K562 (cell line): Measurements from ENCODE around the gene PIM3. TPM values are rescaled to one million over a fixed set of nuclear protein-coding genes. Genes with fewer than 3 reads are reported as not detected.
A peak's percentile ranks its signal among the peaks of the same experiment; 100 is the strongest.

Experiments
- ADNP ChIP-seq: fragments of 200-800 bp; sonication (Bioruptor generic); IDR thresholded peaks from 2 replicates; pipeline ENCODE4 v1.6.1; 2016; ENCODE audit warnings: missing genetic modification characterization, missing compliant biosample characterization
- ATF1 ChIP-seq, 2 experiments: fragments of 450-650 bp in 1 of 2; IDR thresholded peaks; 2 replicates each; pipeline ENCODE4 v1.6.1; 2016; ENCODE audit warnings: missing compliant biosample characterization in 1 of 2, missing genetic modification characterization in 1 of 2
- CHD2 ChIP-seq: IDR thresholded peaks from 2 replicates; pipeline ENCODE4 v1.6.1; 2011; ENCODE audit warnings: low read depth, low read length
- DMBX1 ChIP-seq: fragments of 250-450 bp; sonication (Bioruptor Pico); IDR thresholded peaks from 2 replicates; pipeline ENCODE4 v1.8.0; 2022; ENCODE audit warnings: inconsistent platforms, mild to moderate bottlenecking, moderate library complexity, borderline replicate concordance
- ELF4 ChIP-seq: fragments of 450-650 bp; formaldehyde crosslinking; IDR thresholded peaks from 2 replicates; pipeline ENCODE4 v1.4.0; 2022; ENCODE audit warnings: missing genetic modification characterization
- JUN ChIP-seq, 2 experiments: sonication (generic) in 1 of 2; formaldehyde crosslinking in 1 of 2; IDR thresholded peaks; 2 replicates each; pipeline versions ENCODE4 v1.6.1 to v1.8.0; 2012 to 2022; ENCODE audit warnings: borderline replicate concordance in 2 of 2, mild to moderate bottlenecking in 2 of 2, improper control_type of control experiment in 1 of 2, low read depth in 1 of 2, low read length in 1 of 2, missing genetic modification reagents in 1 of 2
- MCM3 ChIP-seq: fragments of 450-650 bp; IDR thresholded peaks from 2 replicates; pipeline ENCODE4 v1.6.1; 2016
- NR4A1 ChIP-seq, 2 experiments: fragments of 250-450 bp in 1 of 2; fragments of 450-650 bp in 1 of 2; sonication (Bioruptor Pico) in 1 of 2; IDR thresholded peaks; 2 replicates each; pipeline versions ENCODE4 v1.4.0 to v1.6.1; 2016 to 2020; ENCODE audit warnings: mild to moderate bottlenecking in 2 of 2, missing compliant biosample characterization in 1 of 2, missing genetic modification characterization in 1 of 2, moderate library complexity in 1 of 2
- SNIP1 ChIP-seq: fragments of 450-650 bp; IDR thresholded peaks from 2 replicates; pipeline ENCODE4 v1.7.1; 2017; ENCODE audit warnings: low read depth, mild to moderate bottlenecking
- SP1 ChIP-seq: sonication (generic); formaldehyde crosslinking; IDR thresholded peaks from 2 replicates; pipeline ENCODE4 v1.8.1; 2022; ENCODE audit warnings: mild to moderate bottlenecking, missing genetic modification reagents
- TOE1 ChIP-seq, 2 experiments: fragments of 450-650 bp in 1 of 2; sonication (generic) in 1 of 2; formaldehyde crosslinking in 1 of 2; IDR thresholded peaks; 2 replicates each; pipeline versions ENCODE4 v1.7.1 to v1.8.0; 2016 to 2022; ENCODE audit warnings: borderline replicate concordance in 2 of 2, mild to moderate bottlenecking in 2 of 2, antibody characterized with exemption in 1 of 2, inconsistent platforms in 1 of 2, low read depth in 1 of 2, missing genetic modification reagents in 1 of 2, moderate library complexity in 1 of 2
- ZFX ChIP-seq: sonication (generic); formaldehyde crosslinking; IDR thresholded peaks from 2 replicates; pipeline ENCODE4 v1.8.0; 2022; ENCODE audit warnings: mild to moderate bottlenecking, missing genetic modification reagents, moderate library complexity
- ZNF282 ChIP-seq: sonication (generic); formaldehyde crosslinking; IDR thresholded peaks from 2 replicates; pipeline ENCODE4 v1.8.1; 2023; ENCODE audit warnings: missing genetic modification reagents
- polyA plus RNA-seq, 8 experiments: library from polyadenylated mRNA; depleted of rRNA in 4 of 8; stranded (reverse) in 5 of 8; unstranded in 3 of 8; fragments of >200 nt; fragmentation: Nextera tagmentation in 2 of 8; fragmentation: Illumina TruSeq in 1 of 8; extraction: Ambion mirVana in 2 of 8; extraction: Trizol in 1 of 8; gene quantifications; 2 replicates each; pipeline versions ENCODE4 v1.2.1 to v1.2.3, GENCODE V29; 2011 to 2014; ENCODE audit warnings: inconsistent platforms in 1 of 8, missing spikeins in 1 of 8
- total RNA-seq, 7 experiments: library from RNA; depleted of rRNA in 6 of 7; stranded (reverse); fragments of >200 nt in 6 of 7; fragmentation: Illumina TruSeq in 2 of 7; extraction: Trizol in 2 of 7; gene quantifications; 2 replicates each; pipeline versions ENCODE4 v1.2.1 to v1.2.3, GENCODE V29; 2011 to 2021; ENCODE audit warnings: low replicate concordance in 1 of 7
- TF ChIP-seq, protein P1 (sequence below): sonication (generic); formaldehyde crosslinking; IDR thresholded peaks from 2 replicates; pipeline ENCODE4 v1.8.0; 2022; ENCODE audit warnings: missing genetic modification reagents, mild to moderate bottlenecking, moderate library complexity, borderline replicate concordance
- TF ChIP-seq, protein P2 (sequence below): fragments of 250-450 bp; sonication (Bioruptor Pico); IDR thresholded peaks from 2 replicates; pipeline ENCODE4 v1.5.1; 2021; ENCODE audit warnings: mild to moderate bottlenecking

The PIM3 gene
- total and polyA plus RNA-seq, 9 of the 15 experiments (the other 6 are each of a cell fraction or from before 2014, with no cell fraction given) = 0.24 to 40.5 (median 5.3) TPM

DNA sequence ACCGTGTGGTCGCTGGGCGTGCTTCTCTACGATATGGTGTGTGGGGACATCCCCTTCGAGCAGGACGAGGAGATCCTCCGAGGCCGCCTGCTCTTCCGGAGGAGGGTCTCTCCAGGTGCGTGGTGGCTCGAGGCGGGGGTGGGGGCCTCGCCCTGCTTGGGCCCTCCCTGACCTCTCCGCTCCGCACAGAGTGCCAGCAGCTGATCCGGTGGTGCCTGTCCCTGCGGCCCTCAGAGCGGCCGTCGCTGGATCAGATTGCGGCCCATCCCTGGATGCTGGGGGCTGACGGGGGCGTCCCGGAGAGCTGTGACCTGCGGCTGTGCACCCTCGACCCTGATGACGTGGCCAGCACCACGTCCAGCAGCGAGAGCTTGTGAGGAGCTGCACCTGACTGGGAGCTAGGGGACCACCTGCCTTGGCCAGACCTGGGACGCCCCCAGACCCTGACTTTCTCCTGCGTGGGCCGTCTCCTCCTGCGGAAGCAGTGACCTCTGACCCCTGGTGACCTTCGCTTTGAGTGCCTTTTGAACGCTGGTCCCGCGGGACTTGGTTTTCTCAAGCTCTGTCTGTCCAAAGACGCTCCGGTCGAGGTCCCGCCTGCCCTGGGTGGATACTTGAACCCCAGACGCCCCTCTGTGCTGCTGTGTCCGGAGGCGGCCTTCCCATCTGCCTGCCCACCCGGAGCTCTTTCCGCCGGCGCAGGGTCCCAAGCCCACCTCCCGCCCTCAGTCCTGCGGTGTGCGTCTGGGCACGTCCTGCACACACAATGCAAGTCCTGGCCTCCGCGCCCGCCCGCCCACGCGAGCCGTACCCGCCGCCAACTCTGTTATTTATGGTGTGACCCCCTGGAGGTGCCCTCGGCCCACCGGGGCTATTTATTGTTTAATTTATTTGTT is 2.4 kb downstream of the PIM3 start (continued):
- no peak for TF ChIP-seq ADNP
- TF ChIP-seq MCM3 = no peak
- TF ChIP-seq TOE1 (IDR thresholded peaks at IDR 0.05; ENCODE audit: borderline replicate concordance) = no peak
- no peak for TF ChIP-seq TOE1 (CRISPR knock-in tag; IDR thresholded peaks at IDR 0.05; ENCODE audit: borderline replicate concordance, low read depth)
- no peak for TF ChIP-seq SNIP1
- no peak for TF ChIP-seq DMBX1 (CRISPR knock-in tag)
- TF ChIP-seq ATF1 (CRISPR knock-in tag; IDR thresholded peaks at IDR 0.05) = no peak
- 0 out of 2 replicates have a peak, but pooled peaks have one; percentile 9 for TF ChIP-seq ATF1 (tag; IDR thresholded peaks at IDR 0.05)
- TF ChIP-seq CHD2 = no peak
- TF ChIP-seq ZFX (CRISPR knock-in tag) = peak; percentile 45; the same call in 1 of the 2 replicates
- no peak for TF ChIP-seq ZNF282 (CRISPR knock-in tag)
- TF ChIP-seq SP1 (CRISPR knock-in tag) = peak; percentile 38; the same call in 1 of the 2 replicates
- TF ChIP-seq, protein P1, sequence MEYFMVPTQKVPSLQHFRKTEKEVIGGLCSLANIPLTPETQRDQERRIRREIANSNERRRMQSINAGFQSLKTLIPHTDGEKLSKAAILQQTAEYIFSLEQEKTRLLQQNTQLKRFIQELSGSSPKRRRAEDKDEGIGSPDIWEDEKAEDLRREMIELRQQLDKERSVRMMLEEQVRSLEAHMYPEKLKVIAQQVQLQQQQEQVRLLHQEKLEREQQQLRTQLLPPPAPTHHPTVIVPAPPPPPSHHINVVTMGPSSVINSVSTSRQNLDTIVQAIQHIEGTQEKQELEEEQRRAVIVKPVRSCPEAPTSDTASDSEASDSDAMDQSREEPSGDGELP (CRISPR knock-in tag) = peak; percentile 57; the same call in 1 of the 2 replicates
- TF ChIP-seq, protein P2, sequence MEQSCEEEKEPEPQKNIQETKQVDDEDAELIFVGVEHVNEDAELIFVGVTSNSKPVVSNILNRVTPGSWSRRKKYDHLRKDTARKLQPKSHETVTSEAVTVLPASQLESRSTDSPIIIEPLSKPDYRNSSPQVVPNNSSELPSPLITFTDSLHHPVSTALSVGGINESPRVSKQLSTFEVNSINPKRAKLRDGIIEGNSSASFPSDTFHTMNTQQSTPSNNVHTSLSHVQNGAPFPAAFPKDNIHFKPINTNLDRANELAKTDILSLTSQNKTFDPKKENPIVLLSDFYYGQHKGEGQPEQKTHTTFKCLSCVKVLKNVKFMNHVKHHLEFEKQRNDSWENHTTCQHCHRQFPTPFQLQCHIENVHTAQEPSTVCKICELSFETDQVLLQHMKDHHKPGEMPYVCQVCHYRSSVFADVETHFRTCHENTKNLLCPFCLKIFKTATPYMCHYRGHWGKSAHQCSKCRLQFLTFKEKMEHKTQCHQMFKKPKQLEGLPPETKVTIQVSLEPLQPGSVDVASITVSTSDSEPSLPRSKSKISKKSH (CRISPR knock-in tag) = no peak
- no peak for TF ChIP-seq JUN (IDR thresholded peaks at IDR 0.05; ENCODE audit: borderline replicate concordance, low read depth, low read length)
- TF ChIP-seq JUN (CRISPR knock-in tag; IDR thresholded peaks at IDR 0.05; ENCODE audit: borderline replicate concordance) = no peak
- no peak for TF ChIP-seq ELF4 (CRISPR knock-in tag)
- TF ChIP-seq NR4A1 (CRISPR knock-in tag; IDR thresholded peaks at IDR 0.05) = no peak
- TF ChIP-seq NR4A1 (tag; IDR thresholded peaks at IDR 0.05) = 0 out of 2 replicates have a peak, but pooled peaks have one; percentile 36
